Esophagus squamous epithelium (tissue), 5 donors: Measurements from ENCODE around the gene APBB1IP. TPM values are rescaled to one million over a fixed set of nuclear protein-coding genes. Genes with fewer than 3 reads are reported as not detected.

Experiments
- DNase-seq: peaks from one replicate; lab custom pipeline; 2025; lab: John Stamatoyannopoulos, UW
- H3K27ac ChIP-seq, 4 donors: fragments of 200-600 bp; sonication (generic); one replicate each; pipeline ENCODE4 v1.5.1; 2016 to 2019; ENCODE audit warnings: mild to moderate bottlenecking in 1 of 4
- H3K27me3 ChIP-seq, 4 donors: fragments of 200-600 bp; sonication (generic); 1 replicate in 3 of 4; 2 replicates in 1 of 4; pipeline versions ENCODE4 v1.5.1 to v1.6.0; 2017 to 2021; ENCODE audit warnings: antibody characterized with exemption in 1 of 4
- H3K36me3 ChIP-seq, 3 donors: fragments of 200-600 bp; sonication (generic); one replicate each; pipeline ENCODE4 v1.5.1; 2016 to 2019
- H3K4me1 ChIP-seq, 3 donors: fragments of 200-600 bp; sonication (generic); one replicate each; pipeline ENCODE4 v1.5.1; 2017 to 2019
- H3K4me3 ChIP-seq, 4 donors: fragments of 200-600 bp; sonication (generic); 1 replicate in 3 of 4; 2 replicates in 1 of 4; pipeline ENCODE4 v1.5.1; 2016 to 2019; ENCODE audit warnings: mild to moderate bottlenecking in 2 of 4, moderate library complexity in 1 of 4
- H3K9me3 ChIP-seq, 3 donors: fragments of 200-600 bp; sonication (generic); one replicate each; pipeline ENCODE4 v1.5.1; 2016 to 2019
- CTCF ChIP-seq, 6 experiments: fragments of 450-650 bp in 4 of 6; fragments of 200-600 bp in 2 of 6; sonication (generic) in 2 of 6; IDR thresholded peaks; one replicate each; pipeline ENCODE4 v1.5.1; 2016 to 2019; ENCODE audit warnings: antibody characterized with exemption in 6 of 6, mild to moderate bottlenecking in 4 of 6, moderate library complexity in 4 of 6
- POLR2A ChIP-seq, 4 donors: fragments of 450-650 bp; IDR thresholded peaks; one replicate each; pipeline ENCODE4 v1.6.1; 2017; ENCODE audit warnings: antibody characterized with exemption in 4 of 4, mild to moderate bottlenecking in 4 of 4, moderate library complexity in 3 of 4
- WGBS, 2 donors: methylation state at CpG; one replicate each; pipeline ENCODE4 v1.1.5; 2018; 5-methylcytosine and 5-hydroxymethylcytosine counted together
- intact Hi-C: fragments of 100-400 bp; cut with DNase I; formaldehyde crosslinking; loops from one replicate; pipeline ENCODE4 v1.15.0; 2022
- total RNA-seq, 4 donors: library from RNA; depleted of rRNA; stranded (reverse); fragments of >200 nt; gene quantifications; one replicate each; pipeline ENCODE4 v1.1.0, GENCODE V29; 2016
- donor health status: DM: yes; HTN: yes; CAD: no.

APBB1IP gene
- total RNA-seq, 4 donors from 2014 or later, result 0.45 to 5.5 (median 1.7) TPM

GRCh38 chr10:26441491-26442214 lies 3.5 kb downstream of the APBB1IP start:
- no peaks in the 10 kb centered on the region for H3K9me3 ChIP-seq
- TF ChIP-seq CTCF (IDR thresholded peaks at IDR 0.05) (no peak), POLR2A (IDR thresholded peaks at IDR 0.05) (no peak)
- WGBS, 2 donors, result 64% methylated on average over 7 of the region's 7 CpGs
- no peak for DNase-seq
- H3K4me1 ChIP-seq, result peaks cover 0 to 14% (median 0%) of the 10 kb centered on the region in 3 donors
- H3K36me3 ChIP-seq, result no peaks in the 10 kb centered on the region
- peak overlapping the region in 3 of 4 donors; percentile 10 to 41 (median 11) for H3K27ac ChIP-seq
- intact Hi-C loops, result no loop called here
- peaks cover 0 to 22% (median 0%) of the 10 kb centered on the region in 4 donors for H3K27me3 ChIP-seq
- peak overlapping the region in 1 of 4 donors; percentile 2 for H3K4me3 ChIP-seq

GRCh38 chr10:26445411-26446031 lies 7.4 kb downstream of the APBB1IP start:
- H3K27me3 ChIP-seq, result no peaks in the 10 kb centered on the region
- TF ChIP-seq POLR2A (IDR thresholded peaks at IDR 0.05), result no peak
- no peak for TF ChIP-seq CTCF (IDR thresholded peaks at IDR 0.05)
- no peak overlapping the region for H3K4me3 ChIP-seq
- intact Hi-C loops, result no loop called here
- H3K4me1 ChIP-seq, result no peaks in the 10 kb centered on the region
- 58 to 64% methylated on average over 8 of the region's 8 CpGs for whole genome bisulfite sequencing, 2 donors
- H3K9me3 ChIP-seq, result no peaks in the 10 kb centered on the region
- no peak overlapping the region for H3K27ac ChIP-seq
- no peaks in the 10 kb centered on the region for H3K36me3 ChIP-seq
- no peak for DNase-seq

GRCh38 chr10:26446258-26446657 lies 8.1 kb downstream of the APBB1IP start:
- 70 to 77% methylated on average over 4 to 5 of the region's 5 CpGs for WGBS, 2 donors
- Histone ChIP-seq H3K4me3 (no peak overlapping the region), H3K4me1 (no peaks in the 10 kb centered on the region), H3K27ac (peak overlapping the region in 1 of 4 donors; percentile 38), H3K9me3 (no peaks in the 10 kb centered on the region), H3K36me3 (no peaks in the 10 kb centered on the region), H3K27me3 (no peaks in the 10 kb centered on the region)
- DNase-seq, result no peak
- intact Hi-C loops, result no loop called here
- no peak for TF ChIP-seq CTCF (IDR thresholded peaks at IDR 0.05)
- no peak for TF ChIP-seq POLR2A (IDR thresholded peaks at IDR 0.05)

- Histone ChIP-seq H3K27me3 (no peaks in the 10 kb centered on the region), H3K36me3 (no peaks in the 10 kb centered on the region), H3K4me3 (no peak overlapping the region), H3K27ac (peak overlapping the region in 2 of 4 donors; percentile 14), H3K4me1 (no peaks in the 10 kb centered on the region), H3K9me3 (no peaks in the 10 kb centered on the region)
- no peak for DNase-seq
- TF ChIP-seq POLR2A (IDR thresholded peaks at IDR 0.05), result no peak
- TF ChIP-seq CTCF (IDR thresholded peaks at IDR 0.05), result no peak
- intact Hi-C loops, result no loop called here
Observed at GRCh38 chr10:26448292-26448691, 10.2 kb downstream of the APBB1IP start.

GRCh38 chr10:26448706-26449435 lies 10.7 kb downstream of the APBB1IP start:
- Histone ChIP-seq H3K4me1 (no peaks in the 10 kb centered on the region), H3K27ac (peak overlapping the region in 2 of 4 donors; percentile 14 to 16), H3K9me3 (no peaks in the 10 kb centered on the region), H3K4me3 (no peak overlapping the region), H3K36me3 (no peaks in the 10 kb centered on the region), H3K27me3 (no peaks in the 10 kb centered on the region)
- no peak for DNase-seq
- 63 to 76% methylated on average over 8 of the region's 8 CpGs for WGBS, 2 donors
- TF ChIP-seq POLR2A (IDR thresholded peaks at IDR 0.05), result no peak
- TF ChIP-seq CTCF (IDR thresholded peaks at IDR 0.05), result no peak
- intact Hi-C loops, result no loop called here
